ENCODE data around the gene MAP3K19.

- TF ChIP-seq CTCF (IDR thresholded peaks at IDR 0.05; ENCODE audit: insufficient read depth, low read depth, low read length) (no peak), EZH2 (IDR thresholded peaks at IDR 0.05; ENCODE audit: insufficient read depth, low read length) (no peak)
Observed at GRCh38 chr2:135047300-135047699, at the start of gene MAP3K19.
